ENCODE data around the gene ETV3. TPM values are rescaled to one million over a fixed set of nuclear protein-coding genes. Genes with fewer than 3 reads are reported as not detected.

ETV3 gene
- total RNA-seq, 1 experiment from 2014 or later = 36.3 TPM

DNA sequence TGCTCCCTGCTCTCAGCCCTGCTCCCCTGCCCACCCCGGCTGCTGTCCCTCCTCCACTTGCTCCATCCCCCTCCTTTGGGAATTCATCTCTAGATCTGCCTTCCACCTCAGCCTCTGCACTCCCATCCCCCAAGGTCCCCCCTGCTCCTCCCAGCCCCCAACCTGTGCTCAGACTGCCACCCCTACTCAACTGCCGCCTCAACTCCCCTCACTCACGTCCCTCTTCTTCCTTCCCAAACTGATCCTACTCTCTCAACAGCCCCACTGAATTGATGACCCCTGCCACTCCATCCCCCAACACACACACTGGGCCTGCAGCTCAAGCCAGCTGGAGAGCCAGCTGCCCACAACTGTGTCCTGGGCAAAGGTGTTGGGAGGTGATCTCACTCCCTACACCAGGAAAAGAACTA lies 22.8 kb downstream of the ETV3 start:
- no peaks in the 10 kb centered on the region for H3K79me1 ChIP-seq (ENCODE audit: insufficient read depth, low read depth, low read length, poor library complexity, severe bottlenecking)
- H2AK5ac ChIP-seq (ENCODE audit: insufficient read length, low read length) = no peak overlapping the region
- peak overlapping the region; percentile 28 for H3K18ac ChIP-seq (ENCODE audit: insufficient read length, low read depth, low read length)
- no peak overlapping the region for H3K4ac ChIP-seq (ENCODE audit: low read depth, low read length)
- no peak overlapping the region for H2BK5ac ChIP-seq (ENCODE audit: insufficient read length, low read length)
- TF ChIP-seq, protein P1, sequence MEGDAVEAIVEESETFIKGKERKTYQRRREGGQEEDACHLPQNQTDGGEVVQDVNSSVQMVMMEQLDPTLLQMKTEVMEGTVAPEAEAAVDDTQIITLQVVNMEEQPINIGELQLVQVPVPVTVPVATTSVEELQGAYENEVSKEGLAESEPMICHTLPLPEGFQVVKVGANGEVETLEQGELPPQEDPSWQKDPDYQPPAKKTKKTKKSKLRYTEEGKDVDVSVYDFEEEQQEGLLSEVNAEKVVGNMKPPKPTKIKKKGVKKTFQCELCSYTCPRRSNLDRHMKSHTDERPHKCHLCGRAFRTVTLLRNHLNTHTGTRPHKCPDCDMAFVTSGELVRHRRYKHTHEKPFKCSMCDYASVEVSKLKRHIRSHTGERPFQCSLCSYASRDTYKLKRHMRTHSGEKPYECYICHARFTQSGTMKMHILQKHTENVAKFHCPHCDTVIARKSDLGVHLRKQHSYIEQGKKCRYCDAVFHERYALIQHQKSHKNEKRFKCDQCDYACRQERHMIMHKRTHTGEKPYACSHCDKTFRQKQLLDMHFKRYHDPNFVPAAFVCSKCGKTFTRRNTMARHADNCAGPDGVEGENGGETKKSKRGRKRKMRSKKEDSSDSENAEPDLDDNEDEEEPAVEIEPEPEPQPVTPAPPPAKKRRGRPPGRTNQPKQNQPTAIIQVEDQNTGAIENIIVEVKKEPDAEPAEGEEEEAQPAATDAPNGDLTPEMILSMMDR (conservative IDR thresholded peaks at IDR 0.05) = no peak
- Mint-ChIP-seq H3K27ac (peak overlapping the region in 2 of 3 experiments; percentile 68 to 79; a peak in 4 of 7 replicates), H3K36me3 (ENCODE audit: insufficient read depth in 1 of 3, low read depth in 3 of 3) (no peaks in the 10 kb centered on the region), H3K4me1 (peaks cover 77 to 82% of the 10 kb centered on the region in 2 experiments), H3K27me3 (ENCODE audit: low read depth) (peaks cover 17% of the 10 kb centered on the region), H3K4me3 (peak overlapping the region in 1 of 2 experiments; percentile 11; a peak in 1 of 5 replicates), H3K9me3 (no peaks in the 10 kb centered on the region)
- no peaks in the 10 kb centered on the region for H3K79me2 ChIP-seq (ENCODE audit: insufficient read depth, low read length)
- no CpG with 5 or more reads among the region's 3 CpGs for WGBS (ENCODE audit: extremely low coverage, insufficient read length, low lambda C conversion rate)
- H2BK15ac ChIP-seq (ENCODE audit: low read depth, low read length) = no peak overlapping the region
- no peak overlapping the region for H4K8ac ChIP-seq (replicated peaks; ENCODE audit: insufficient read length, low read depth, low read length)
- H3K27ac ChIP-seq (ENCODE audit: insufficient read length, low read depth, low read length) = no peak overlapping the region
- H3K27me3 ChIP-seq (ENCODE audit: insufficient read depth, low read length) = no peaks in the 10 kb centered on the region; the same call in 1 of the 2 replicates
- H3K4me2 ChIP-seq (ENCODE audit: insufficient read depth, insufficient read length, low read length) = peak overlapping the region; percentile 2
- no peak overlapping the region for H3K56ac ChIP-seq (ENCODE audit: insufficient read length, low read depth, low read length)
- H3K23ac ChIP-seq (ENCODE audit: insufficient read length, low read depth, low read length) = no peak overlapping the region
- no peak overlapping the region for H2BK12ac ChIP-seq (ENCODE audit: insufficient read length, low read depth, low read length)
- no peaks in the 10 kb centered on the region for H3K23me2 ChIP-seq (ENCODE audit: insufficient read length, low read depth, low read length, poor library complexity, severe bottlenecking)
- DNase-seq = peak; percentile 30
- H2BK20ac ChIP-seq (ENCODE audit: low read depth, low read length, poor library complexity, severe bottlenecking) = no peak overlapping the region
- H2BK120ac ChIP-seq (ENCODE audit: low read depth, low read length, poor library complexity, severe bottlenecking) = no peak overlapping the region
- H2AFZ ChIP-seq (ENCODE audit: low read length) = no peak overlapping the region
- peaks cover 22% of the 10 kb centered on the region; the same call in 1 of the 2 replicates for H3K4me1 ChIP-seq (ENCODE audit: insufficient read depth, low read length)
- H3K14ac ChIP-seq (ENCODE audit: insufficient read depth, low read length) = 0 out of 2 replicates have a peak overlapping the region, but pooled peaks have one; percentile 0
- no peak overlapping the region for H3T11ph ChIP-seq (ENCODE audit: low read length)
- H4K20me1 ChIP-seq (ENCODE audit: control insufficient read depth, insufficient read depth, insufficient read length) = no peaks in the 10 kb centered on the region
- no peaks in the 10 kb centered on the region for H3K9me3 ChIP-seq (ENCODE audit: control insufficient read depth, low read depth, low read length)
- no peak overlapping the region for H3K9ac ChIP-seq (ENCODE audit: extremely low read depth, insufficient read length, low read length)
- H4K91ac ChIP-seq (ENCODE audit: insufficient read length, low read depth, low read length) = no peak overlapping the region
- no peak overlapping the region for H4K5ac ChIP-seq (ENCODE audit: insufficient read length, low read depth, low read length)
